Stimulated activated CD4-positive, alpha-beta T cell treated with anti-CD3 and anti-CD28 coated beads, Interleukin-1b, Interleukin-23, amount 100 ng/mL, for 1 hour (primary cell): ENCODE results near the gene SMYD3.

Experiments used
- DNase-seq, 2 donors: peaks; one replicate each; pipeline ENCODE4 v3.0.0-alpha.2; 2020; ENCODE audit warnings: low read depth in 2 of 2

Gene SMYD3

DNA sequence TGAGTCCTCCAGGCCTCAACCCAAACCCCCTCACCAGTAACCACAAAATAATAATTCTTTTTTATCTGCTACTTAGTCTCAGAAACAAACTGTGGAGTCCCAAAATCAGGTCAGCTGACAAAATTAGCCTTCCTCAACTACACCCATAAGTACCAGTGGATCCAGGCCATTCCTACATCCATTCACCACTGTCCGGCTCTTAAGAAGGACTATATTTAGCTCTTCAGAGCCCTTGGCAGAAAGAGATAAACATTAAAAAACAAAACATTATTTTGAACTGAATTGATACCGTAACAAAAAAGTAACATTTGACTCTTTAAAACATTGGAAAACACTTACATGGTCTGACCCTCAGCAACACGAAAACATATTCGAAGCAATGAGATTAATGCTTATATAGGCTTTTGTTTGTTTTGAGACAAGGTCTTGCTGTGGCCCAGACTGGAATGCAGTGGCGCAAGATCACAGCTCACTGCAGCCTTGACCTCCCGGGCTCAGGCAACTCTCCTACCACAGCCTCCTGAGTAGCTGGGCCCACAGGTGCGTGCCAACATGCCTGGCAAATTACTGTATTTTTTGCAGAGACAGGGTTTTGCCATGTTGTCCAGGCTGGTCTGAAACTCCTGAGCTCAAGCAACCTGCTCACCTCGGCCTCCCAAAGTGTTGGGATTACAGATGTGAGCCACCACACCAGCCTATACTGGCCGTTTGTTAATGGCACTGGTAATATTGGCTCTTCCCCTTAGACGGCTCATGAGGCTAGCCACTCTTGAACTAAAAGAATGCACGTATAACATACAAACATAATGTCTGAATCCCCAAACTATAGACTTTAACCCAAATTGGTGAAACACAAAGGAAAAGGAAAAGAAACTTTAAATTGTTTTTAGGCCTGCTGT lies 330.7 kb downstream of the SMYD3 start:
- no peak for DNase-seq

GRCh38 chr1:246170574-246171261 lies 336.4 kb downstream of the SMYD3 start:
- no peak for DNase-seq

DNA sequence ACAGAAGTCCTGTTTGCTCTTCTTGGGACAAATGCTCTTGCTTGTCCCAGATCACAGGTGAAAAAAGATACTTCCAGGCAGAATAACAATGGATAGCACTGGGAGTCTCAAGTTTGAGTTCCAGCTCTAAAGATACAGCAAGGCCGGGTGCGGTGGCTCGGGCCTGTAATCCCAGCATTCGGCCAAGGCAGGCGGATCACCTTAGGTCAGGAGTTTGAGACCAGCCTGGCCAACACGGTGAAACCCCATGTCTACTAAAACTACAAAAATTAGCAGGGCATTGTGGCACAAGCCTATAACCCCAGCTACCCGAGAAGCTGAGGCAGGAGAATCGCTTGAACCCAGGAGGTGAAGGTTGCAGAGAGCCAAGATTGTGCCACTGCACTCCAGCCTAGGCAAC lies 337.6 kb downstream of the SMYD3 start:
- DNase-seq = no peak

DNA sequence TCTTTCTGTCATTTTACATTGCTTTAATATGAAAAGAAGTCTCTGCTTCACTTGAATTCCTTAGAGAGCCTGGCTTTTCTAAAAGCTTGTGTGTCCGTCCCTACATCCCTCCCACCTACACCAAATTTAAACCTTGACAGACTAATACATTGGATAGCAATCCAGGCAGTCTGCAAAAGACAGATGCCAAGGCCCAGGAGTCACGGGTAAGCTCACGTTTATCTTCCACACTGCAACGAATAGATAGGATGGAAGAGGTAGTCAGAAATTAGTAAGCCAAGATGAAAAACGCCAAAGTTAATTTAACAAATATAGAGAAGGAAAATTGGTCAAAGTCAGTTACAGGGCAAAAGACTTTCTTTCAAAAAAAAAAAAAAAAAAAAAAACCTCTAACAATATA lies 338.1 kb downstream of the SMYD3 start:
- DNase-seq = no peak

DNA sequence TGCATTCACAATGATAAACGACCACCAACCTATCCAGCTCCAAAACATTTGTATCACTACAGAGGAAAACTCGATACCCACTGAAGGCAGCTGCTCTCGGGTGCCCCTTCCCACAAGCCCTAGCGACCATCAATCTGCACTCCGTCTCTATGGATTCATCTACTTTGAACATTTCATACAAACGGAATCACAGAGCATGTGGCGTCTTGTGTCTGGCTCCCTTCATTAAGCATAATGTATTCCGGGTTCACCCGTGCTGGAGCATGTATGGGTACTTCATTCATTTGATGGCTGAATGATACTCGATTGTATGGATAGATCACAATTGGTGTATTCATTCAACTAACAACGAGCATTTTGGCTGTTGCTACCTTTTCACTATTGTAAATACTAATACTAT lies 340.2 kb downstream of the SMYD3 start:
- no peak for DNase-seq

DNA sequence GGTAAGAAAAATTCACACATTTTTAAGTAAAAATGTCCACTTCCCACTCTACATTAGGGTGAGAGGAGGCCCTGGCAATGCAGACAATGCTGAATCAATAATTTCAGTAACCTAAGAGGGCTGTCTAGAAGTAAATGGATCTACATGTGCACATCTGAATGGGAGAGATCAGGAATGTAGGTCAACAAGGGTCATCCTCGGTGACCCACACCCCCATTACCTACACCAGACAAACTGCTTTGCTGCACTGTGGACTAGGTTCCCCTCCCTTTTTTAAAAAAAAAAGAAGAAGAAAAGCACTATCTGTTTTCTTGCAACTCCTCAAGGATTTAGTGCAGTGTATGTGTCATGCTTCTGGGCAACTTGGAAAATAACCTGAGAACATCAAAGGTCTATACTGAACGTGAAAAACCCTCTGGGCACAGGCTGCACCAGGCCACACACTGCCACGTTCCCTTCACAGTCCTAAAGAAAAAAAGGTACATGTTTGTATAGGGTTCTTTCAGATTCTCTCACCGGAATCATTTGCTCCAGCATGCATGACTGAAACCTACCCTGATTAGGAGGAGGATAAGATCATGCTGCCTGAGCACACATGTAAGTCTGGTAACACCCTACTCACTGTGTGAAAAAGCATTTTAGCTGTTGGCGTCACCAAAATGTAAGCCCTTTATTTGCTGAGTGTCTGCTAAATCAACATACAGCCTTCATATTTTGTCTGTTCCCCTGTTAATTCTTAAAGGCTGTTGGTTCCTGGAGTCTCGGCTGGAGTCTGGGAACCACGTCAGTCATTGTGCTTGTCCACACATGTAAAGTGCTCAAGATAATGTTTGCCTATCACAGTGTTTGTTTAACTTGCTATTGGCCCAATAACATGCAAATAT lies 341.0 kb downstream of the SMYD3 start:
- DNase-seq = no peak

GRCh38 chr1:246164764-246165163 lies 342.3 kb downstream of the SMYD3 start:
- DNase-seq = no peak

- DNase-seq = no peak
Measured at GRCh38 chr1:246162560-246162959, 344.5 kb downstream of the SMYD3 start.

DNA sequence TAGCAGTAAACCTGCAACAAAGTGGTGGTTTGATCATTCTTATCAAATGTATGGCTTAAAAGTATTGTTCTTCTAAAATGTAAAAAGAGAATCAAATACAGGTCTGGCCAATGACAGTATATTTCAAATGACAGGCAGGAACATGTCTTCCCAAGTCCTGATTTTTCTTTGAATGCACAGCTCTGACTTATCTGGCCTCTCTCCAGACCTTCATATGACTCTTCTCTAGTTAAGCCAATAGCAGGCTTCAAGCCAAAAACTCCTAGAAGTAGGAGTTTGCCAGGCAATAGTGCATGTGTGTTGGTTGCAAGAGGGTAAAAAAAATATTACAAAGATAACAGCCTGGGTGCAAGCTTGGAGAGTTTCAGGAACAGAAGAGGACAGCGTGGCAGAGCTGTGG lies 345.5 kb downstream of the SMYD3 start:
- no peak for DNase-seq

DNA sequence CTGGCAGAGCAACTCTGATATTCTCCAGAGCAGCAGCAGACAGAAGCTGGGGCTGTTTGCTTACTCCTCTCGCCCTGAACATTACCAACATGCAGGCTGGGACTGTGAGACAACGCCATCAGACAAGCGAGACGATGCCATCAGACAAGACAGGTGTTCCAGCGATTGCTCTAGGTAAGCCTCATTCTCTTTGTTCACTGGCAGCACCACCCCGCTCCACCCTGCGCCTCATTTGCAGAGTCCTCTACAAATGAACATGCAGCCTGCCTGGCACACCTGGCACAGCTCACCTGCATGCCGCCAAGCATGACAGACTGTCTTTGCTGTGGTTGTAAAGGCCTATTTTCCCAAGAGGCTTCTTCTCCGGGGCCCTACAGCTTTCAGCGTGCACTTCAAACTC lies 346.2 kb downstream of the SMYD3 start:
- DNase-seq = no peak

GRCh38 chr1:246160374-246160773 lies 346.7 kb downstream of the SMYD3 start:
- no peak for DNase-seq

DNA sequence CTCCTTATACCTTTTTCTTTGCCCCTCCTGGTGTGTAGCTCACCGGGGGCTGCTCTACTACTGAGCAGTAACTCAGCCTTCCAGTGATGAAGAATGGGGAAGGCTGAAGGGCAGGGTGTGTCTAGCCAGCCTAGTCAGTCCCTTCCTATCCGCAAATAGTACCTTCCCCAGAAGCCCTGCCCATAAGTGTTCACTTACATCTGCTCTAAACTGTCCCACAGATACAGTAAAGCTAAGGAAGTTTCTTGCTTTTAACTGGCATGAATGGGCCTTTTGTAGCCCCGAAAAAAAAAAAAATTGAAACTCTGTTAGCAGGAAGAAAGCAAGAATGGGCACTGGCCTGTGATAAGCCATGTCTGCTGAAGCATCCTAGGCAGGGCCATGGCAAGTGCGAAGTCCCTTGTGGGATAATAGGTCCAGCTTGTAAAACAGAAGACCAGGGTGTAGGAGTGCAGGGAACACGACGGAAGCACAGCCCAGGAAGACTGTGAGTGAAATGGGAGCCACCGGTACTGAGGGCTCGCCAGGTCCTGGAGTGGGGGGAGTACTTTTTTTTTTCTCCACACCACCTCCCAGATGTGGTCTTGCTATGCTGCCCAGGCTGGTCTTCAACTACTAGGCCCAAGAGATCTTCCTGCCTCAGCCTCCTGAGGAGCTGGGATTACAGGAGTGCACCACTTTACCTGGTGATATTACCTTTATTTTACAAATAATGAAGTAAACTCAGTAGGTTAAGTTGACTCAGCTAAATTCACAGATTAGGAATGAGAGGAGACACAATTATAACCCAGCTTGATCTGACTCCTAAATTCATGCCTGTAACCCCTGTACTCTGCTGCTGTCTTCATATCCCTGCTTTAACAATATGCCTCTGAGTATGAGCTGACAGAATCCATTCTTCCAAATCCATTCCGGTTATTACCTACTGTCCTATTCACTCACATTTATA lies 347.5 kb downstream of the SMYD3 start:
- DNase-seq = no peak

- DNase-seq = no peak
Measured at GRCh38 chr1:246158131-246158530, 348.9 kb downstream of the SMYD3 start.

DNA sequence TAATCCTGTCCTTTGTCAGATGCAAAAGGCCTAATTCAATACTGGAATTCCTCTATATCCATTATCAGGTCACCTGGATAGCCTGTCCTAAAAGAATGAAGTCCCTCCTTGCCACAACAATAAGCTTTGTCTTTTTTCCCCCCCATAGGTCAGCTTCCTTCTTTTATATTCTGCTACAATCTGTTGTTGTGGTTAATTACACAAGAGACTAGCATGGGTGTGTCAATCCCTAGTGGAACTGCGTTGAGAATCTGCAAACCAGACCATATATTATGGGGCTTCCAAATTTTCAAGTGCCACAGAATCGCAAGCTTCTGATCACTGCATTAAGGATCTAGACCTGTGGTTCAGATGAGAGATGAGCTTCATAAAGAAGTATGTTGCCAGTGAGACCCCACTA lies 349.6 kb downstream of the SMYD3 start:
- no peak for DNase-seq

DNA sequence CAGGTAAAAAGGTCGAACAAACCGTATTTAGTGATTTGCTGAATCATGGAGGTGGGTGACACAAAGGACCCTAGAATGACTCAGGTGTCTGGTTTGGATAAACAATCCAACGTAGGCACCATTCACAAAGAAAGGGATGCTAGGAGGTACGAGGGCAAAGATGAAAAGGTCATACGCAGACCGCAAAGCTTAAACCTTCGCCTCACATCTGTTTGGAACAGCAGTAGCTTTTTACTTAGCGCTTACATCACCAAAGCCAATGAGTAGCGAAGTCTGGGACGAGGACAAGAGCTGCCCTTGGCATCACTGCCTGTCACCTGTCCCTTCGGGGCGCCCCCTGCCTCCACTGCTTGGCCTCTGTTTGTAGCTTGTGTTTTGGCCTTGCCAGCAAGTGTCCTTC lies 350.2 kb downstream of the SMYD3 start:
- no peak for DNase-seq

DNA sequence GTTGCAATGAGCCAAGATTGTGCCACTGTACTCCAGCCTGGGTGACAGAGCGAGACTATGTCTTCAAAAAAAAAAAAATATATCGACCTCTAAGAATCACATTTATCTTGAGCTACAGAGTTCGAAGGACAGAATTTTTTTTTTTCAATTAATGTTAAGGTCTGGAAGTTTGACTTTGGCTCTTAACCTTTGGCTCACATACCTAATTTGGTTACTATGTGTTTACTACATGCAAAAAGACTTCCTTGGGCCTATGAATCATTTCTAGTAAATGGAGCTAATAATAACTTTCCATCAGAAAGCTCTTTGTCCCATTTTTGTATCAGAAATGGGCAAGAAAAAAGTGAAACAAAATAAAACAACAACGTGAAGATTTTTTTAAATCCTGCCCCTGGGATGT lies 351.2 kb downstream of the SMYD3 start:
- DNase-seq = no peak

- no peak for DNase-seq
Measured at GRCh38 chr1:246153796-246154212, 353.3 kb downstream of the SMYD3 start.

DNA sequence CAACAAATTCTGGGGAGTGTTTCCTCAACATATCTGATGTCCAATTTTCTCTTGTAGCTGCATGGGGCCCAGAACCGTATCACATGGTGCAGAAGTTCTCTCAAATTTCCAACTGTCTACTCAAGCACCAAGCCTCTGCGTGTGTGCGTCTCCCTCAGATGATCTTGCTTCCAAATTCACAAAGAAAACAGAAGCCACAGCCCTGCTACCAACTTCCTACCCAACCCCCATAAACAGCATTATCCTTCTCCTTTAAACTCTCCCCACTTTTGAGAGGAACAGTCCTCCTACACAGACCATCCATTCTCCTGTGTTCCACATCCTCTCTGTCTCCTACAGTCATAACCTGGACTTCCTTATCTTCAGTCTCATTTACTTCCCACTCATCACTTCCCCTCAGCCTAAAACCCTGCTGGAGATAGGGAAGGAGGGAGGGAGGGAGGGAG lies 354.1 kb downstream of the SMYD3 start:
- DNase-seq = no peak

GRCh38 chr1:246151796-246152434 lies 355.2 kb downstream of the SMYD3 start:
- no peak for DNase-seq

GRCh38 chr1:246149543-246149942 lies 357.5 kb downstream of the SMYD3 start:
- DNase-seq = no peak
